ENCODE results near the gene KMT2C.
"Not testable (repeated sequence)": the region's sequence is repeated elsewhere in the genome, so short reads cannot be mapped to it uniquely, and the experiment has no call there.

The KMT2C gene

DNA sequence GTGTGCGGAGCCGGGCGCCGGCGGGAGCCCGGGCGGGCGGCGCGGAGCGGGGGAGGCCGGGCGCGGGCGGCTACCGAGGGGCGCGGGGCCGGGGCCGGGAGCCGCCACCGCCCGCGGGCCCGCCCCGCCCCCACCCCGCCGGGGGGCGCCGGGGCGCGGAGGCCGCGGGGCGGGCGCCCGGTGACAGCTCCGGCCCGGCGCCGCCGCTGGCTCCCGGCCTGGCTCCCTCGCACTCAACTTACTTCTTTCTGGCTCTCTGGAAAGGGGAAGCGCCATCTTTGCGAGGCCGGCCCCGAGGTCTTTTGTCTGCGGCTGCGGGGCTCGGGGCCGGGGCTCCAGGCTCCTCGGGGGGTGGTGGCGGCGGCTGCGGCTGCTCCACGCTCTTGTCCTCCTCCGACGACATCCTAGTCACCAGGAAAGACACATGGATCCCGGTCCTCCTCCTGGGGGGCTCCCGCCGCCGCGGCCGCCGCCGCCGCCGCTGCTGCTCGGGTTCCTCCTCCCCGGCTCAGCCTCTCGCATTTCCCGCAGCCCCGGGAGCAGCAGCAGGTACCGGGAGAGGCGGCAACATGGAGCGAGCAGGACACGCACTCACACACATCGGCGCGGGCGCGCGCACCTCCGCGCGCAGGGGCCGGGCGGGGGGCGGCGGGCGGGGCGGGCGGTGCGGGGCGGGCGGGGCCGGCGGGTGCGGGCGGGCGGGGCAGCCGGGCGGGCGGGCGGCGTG is at the start of gene KMT2C:
Gene KMT2C (minus strand): TSS at position 620 of the 727 bp plus-strand sequence. CDS start 217 bp downstream, at position 403.
- in situ Hi-C loops (cut with HindIII; ENCODE audit: low sequenced_read_pairs): no loop called here

DNA sequence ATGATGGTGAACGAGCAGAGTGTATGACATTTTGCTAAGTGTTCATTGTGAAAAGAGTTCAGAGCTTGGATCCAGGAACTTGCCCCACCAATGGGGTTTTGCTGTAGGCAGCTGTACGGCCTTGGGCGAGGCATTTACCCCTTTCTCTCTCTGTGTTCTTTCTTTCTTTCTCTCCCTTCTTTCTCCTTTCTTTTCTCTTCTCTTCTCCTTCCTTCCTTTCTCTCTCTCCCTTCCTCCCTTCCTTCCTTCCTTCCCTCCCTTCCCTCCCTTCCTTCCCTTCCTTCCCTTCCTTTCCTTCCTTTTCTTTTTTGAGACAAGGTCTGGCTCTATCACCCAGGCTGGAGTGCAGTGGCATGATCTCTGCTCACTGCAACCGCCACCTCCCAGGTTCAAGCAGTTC is 45.3 kb upstream of the KMT2C start:
- in situ Hi-C loops (cut with HindIII; ENCODE audit: low sequenced_read_pairs): no loop called here

DNA sequence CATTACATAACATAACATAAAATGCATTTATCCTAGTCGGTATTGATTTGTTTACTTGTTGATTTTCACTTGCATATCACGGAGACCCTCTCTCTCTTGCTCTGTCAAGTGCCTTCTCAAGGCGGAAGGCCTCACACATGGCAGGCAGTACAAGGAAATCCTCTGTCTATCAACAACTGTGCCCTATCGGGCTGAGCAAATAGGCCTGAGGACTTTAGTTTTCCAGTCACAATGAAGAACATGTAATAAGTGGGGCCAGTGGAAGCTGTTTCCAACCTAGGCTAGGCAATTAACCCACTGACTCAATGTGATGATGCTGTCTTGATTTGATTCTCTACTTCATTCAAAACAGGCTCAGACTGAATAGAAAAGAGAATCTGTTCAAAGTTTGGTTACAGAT is 44.9 kb upstream of the KMT2C start:
- in situ Hi-C loops (cut with HindIII; ENCODE audit: low sequenced_read_pairs): no loop called here

DNA sequence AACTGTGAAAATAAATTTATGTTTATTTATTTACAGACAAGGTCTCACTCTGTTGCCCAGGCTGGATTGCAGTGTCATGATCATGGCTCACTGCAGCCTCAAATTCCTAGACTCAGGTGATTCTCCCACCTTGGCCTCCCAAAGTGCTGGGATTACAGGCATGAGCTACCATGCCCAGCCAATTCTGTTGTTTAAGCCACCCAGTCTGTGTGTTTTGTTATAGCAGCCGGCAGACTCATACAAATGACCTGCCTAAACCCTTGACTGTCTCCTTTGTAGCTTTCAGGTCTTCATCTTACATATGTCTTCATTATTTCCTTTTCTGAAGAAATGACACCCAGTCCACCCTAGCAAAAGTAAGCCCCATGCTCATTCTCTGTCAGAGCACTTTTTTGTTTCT is 43.8 kb upstream of the KMT2C start:
- in situ Hi-C loops (cut with HindIII; ENCODE audit: low sequenced_read_pairs): no loop called here

DNA sequence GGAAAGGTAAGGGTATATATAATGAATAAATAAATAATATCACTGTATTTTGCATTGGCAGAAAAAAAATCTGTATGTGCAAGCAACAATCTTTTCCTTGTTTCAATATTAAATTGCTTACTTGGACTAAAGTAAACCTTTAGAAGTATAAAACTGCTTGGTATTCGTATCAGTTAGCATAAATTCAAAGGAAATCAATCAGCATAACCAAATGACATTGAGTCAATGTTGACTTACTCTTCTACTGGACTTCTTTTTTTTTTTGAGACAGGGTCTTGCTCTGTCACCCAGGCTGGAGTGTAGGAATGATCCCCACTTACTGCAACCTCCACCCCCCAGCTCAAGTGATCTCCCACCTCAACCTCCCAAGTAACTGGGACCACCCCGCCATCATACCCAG is 42.3 kb upstream of the KMT2C start:
- in situ Hi-C loops (cut with HindIII; ENCODE audit: low sequenced_read_pairs): no loop called here

DNA sequence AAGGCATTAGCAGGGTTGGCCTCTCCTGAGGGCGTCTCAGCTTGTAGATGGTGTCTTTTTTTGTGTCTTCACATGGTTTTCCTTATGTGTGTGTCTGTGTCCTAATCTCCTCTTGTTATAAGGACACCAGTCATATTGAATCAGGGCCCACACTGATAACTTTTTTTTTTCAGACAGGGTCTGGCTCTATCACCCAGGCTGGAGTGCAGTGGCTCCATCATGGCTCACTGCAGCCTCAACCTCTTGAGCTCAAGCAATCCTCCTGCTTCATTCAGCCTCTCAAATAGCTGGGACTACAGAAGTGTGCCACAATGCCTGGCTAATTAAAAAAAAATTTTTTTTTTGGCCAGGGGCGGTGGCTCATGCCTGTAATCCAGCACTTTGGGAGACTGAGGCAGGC is 41.3 kb upstream of the KMT2C start:
- in situ Hi-C loops (cut with HindIII; ENCODE audit: low sequenced_read_pairs): no loop called here

DNA sequence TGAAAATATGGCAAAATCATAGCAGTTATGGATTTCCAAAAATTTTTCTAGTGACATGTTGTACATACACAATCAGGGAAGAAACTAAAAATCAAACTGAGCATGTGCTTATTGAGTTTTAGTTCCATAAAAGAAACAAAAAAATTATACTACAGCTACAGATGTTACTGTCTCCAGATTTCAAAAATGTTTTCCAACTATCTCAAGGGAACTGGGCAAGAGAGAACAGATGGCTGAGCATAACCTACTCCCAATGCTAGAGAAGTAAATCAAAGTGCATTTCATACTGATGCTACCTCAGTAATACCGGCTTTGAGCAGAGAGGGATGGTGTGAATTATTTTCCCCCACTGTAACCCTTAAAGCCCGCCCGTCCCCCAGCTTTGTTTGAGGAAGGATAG is 40.7 kb upstream of the KMT2C start:
- in situ Hi-C loops (cut with HindIII; ENCODE audit: low sequenced_read_pairs): no loop called here

DNA sequence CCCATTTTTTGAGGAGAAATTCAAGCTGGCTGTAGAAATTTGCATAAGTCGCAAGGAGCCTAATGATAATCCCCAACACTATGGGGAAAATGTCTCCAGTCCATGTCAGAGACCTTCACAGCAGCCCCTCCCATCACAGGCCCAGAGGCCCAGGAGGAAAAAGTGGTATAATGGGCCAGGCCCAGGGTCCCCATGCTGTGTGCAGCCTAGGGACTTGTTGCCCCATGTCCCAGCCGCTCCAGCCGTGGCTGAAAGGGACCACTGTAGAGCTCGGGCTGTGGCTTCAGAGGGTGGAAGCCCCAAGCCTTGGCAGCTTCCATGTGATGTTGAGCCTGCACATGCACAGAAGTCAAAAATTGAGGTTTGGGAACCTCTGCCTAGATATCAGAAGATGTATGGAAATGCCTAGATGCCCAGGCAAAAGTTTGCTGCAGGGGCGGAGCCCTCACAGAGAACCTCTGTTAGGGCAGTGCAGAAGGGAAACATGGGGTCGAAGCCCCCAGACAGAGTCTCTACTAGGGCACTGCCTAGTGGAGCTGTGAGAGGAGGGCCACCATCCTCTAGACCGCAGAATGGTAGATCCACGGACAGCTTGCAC is 35.3 kb upstream of the KMT2C start:
- in situ Hi-C loops (cut with HindIII; ENCODE audit: low sequenced_read_pairs): not testable (repeated sequence)

DNA sequence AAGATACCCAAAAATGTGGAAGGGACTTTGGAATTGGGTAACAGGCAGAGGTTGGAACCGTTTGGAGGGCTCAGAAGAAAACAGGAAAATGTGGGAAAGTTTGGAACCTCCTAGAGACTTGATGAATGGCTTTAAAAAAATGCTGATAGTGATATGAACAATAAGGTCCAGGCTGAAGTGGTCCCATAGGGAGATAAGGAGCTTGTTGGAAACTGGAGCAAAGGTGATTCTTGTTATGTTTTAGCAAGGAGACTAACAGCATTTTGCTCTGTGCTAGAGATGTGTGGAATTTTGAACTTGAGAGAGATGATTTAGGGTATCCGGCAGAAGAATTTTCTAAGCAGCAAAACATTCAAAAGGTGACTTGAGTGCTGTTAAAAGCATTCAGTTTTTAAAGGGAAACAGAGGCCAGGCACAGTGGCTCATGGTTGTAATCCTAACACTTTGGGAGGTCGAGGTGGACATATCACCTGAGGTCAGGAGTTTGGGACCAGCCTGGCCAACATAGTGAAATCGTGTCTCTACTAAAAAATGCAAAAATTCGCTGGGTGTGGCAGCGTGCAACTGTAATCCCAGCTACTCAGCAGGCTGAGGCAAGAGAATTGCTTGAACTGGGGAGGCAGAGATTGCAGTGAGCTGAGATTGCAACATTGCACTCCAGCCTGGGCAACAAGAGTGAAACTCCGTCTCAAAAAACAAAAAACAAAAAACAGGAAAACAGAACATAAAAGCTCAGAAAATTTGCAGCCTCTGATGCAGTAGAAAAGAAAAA is 34.6 kb upstream of the KMT2C start:
- in situ Hi-C loops (cut with HindIII; ENCODE audit: low sequenced_read_pairs): not testable (repeated sequence)

DNA sequence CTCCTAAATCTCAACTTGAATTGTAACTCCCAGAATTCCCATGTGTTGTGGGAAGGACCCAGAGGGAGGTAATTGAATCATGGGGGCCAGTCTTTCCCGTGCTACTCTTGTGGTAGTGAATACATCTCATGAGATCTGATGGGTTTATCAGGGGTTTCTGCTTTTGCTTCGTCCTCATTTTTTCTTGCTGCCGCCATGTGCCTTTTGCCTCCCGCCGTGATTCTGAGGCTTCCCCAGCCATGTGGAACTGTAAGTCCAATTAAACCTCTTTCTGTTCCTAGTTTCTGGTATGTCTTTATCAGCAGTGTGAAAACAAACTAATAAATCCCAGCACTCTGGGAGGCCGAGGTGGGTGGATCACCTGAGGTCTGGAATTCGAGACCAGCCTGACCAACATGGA is 33.8 kb upstream of the KMT2C start:
- in situ Hi-C loops (cut with HindIII; ENCODE audit: low sequenced_read_pairs): not testable (repeated sequence)

DNA sequence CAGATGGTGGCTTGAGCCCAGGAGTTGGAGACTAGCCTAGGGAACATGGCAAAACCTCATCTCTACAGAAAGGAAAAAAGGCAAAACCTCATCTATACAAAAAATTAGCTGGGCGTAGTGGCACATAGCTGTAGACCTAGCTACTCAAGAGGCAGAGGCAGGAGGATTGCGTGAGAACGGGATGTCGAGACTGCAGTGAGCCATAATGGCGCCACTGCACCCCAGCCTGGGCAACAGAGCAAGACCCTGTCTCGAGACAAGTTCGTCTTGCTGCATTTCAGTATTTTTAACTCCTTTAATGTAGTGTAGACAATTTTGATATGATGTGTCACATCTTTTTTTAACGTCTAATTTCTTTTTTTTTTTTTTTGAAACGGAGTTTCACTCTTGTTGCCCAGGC is 31.4 kb upstream of the KMT2C start:
- in situ Hi-C loops (cut with HindIII; ENCODE audit: low sequenced_read_pairs): no loop called here

DNA sequence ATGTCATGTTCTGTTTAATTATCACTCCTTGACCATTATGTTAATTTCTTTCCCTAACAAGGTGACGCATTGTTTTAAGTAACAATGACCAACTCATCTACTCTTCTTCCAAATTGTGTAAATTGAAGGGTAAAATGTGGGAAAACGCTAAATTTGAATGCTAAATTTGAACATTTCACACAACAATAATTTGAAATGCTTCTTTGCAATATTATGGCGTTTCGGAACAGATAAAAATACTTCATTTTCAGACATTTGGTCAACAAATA is 29.2 kb upstream of the KMT2C start:
- in situ Hi-C loops (cut with HindIII; ENCODE audit: low sequenced_read_pairs): no loop called here

DNA sequence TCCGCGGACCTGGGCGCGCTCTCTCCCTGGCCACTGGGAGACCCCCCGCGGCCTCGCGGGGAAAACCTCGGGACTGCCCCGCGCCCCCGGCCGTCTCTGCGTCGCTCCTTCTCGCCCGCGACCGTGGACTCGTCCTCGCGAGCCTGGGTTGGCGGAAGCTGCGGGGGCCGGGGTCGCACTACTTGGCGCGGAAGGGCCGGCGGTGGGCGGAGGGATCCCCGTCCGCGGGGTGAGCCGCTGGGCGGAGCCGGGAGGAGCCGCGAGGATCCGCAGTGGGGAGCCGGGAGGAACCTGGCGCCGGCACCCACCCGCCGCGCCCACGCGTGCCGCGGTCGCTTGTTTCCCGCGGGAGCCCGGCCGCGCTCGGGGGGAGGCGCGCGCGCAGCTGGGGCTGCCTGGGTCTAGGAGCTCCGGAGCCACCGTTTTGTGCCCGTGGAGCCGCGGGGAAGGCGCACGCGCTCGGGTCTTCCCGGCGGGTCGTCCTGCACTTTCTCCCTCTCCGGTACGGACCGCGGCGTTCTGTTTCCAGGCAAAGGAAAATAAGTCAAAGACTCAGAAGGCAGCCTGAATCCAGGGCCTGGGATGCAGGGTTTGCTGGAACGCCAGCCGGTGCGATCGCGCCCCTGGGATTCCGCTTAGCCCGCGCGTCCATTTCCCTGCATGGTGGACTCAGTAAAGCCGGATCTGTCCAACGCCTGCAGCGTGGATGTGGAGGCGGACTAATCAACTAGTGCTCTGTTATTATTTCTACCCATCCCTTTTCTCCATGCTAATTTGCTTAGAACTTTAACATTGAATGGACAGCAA is 28.7 kb upstream of the KMT2C start:
- in situ Hi-C loops (cut with HindIII; ENCODE audit: low sequenced_read_pairs): no loop called here

DNA sequence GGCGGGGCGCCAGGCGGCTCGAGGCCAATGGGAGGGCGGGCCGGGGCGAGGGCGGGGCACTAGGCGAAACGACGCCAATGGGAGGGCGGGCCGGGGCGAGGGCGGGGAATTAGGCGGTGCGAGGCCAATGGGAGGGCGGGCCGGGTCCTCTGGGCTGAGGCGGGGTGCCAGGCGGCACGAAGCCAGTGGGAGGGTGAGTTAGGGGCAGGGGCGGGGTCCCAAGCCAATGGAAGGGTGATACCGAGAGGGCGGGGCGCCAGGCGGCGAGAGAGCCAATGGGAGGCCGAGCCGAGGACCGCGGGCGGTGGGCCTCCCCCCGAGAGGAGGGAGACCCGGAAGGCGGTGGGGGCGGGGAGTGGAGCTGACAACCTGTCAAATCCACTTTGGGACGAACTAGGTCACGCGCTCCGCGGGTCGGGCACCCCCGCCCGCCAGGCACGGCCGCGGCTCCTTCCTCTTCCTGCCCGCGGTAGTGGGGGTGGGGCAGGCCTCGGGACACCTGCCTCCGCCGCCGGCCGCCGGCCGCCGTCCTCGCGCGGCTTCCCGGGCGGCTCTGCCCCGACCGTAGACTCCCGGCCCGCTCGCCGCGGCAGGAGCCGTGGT is 28.0 kb upstream of the KMT2C start:
- in situ Hi-C loops (cut with HindIII; ENCODE audit: low sequenced_read_pairs): no loop called here

DNA sequence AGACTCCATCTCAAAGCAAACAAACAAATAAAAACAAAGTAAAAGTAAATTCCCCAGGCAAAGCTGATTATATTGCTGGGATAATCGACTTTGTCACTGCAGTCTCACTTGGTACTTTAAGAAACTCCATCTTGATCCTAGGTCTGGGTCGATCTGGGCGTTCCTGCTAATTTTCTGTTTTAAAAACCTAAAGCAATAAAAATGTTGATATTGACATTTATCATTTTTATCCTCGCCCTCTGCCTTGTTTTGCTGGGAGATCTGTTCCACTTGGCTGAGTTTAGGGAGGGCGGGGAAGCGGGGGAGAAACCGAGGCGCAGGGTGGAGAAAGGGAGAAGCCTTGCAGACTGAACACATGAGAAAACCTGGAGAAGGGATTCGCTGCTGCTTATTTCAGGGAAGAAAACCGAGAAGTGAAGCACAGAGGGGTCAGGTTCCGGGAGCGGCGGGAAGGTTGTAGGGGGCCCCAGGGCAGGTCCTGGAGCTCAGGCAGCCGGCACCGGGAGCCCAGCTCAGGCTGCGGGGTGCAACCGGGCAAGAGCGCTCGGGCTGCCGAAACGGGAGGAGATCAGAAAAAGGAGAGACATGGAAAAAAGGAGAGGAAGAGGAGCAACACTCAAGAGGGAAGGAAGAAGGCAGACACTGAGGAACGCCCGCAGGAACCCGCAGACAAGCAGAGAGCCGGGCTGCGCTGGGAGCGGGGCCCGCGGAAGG is 27.3 kb upstream of the KMT2C start:
- in situ Hi-C loops (cut with HindIII; ENCODE audit: low sequenced_read_pairs): no loop called here

DNA sequence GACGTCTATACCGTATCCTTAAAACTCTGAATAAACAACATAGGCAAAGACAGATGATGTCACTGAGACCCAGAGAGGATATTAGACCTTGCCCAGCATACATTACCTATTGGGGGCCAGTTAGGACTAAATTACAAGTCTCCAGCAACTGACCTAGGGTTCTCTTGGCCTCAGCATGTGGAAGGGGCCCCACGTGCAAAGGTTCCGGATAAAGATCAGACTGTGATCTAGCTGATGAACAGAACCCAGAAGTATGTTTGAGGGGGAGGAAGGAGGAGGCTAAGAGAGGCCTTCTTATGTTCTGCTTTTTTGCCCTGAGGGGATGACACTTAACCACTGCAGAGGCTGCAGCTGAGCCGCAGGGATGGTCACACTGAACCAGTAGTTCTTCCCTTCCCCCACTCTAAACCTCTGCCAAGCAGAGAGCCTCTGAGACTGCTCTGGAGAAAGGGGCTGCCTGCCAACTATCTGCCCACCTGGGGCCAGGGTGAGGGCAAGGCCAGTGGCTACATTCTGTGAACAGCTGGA is 24.0 kb upstream of the KMT2C start:
- in situ Hi-C loops (cut with HindIII; ENCODE audit: low sequenced_read_pairs): no loop called here

DNA sequence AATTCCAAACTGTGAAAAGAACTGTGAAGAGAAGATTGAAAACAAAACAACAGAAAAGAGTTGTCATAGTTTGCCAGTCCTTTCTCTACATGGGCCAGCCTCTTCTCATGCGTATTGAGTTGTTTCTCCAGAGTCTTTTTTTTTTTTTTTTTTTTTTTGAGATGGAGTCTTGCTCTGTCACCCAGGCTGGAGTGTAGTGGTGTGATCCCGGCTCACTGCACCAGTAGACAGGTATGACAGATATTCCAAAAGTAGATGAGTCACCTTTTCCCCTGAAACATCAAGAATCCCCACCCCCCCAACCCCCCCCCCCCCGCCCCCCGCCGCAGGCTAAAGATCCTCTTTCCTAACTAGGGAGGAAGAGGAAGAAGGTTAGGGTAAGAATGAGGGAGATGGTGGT is 15.6 kb upstream of the KMT2C start:
- in situ Hi-C loops (cut with HindIII; ENCODE audit: low sequenced_read_pairs): no loop called here

DNA sequence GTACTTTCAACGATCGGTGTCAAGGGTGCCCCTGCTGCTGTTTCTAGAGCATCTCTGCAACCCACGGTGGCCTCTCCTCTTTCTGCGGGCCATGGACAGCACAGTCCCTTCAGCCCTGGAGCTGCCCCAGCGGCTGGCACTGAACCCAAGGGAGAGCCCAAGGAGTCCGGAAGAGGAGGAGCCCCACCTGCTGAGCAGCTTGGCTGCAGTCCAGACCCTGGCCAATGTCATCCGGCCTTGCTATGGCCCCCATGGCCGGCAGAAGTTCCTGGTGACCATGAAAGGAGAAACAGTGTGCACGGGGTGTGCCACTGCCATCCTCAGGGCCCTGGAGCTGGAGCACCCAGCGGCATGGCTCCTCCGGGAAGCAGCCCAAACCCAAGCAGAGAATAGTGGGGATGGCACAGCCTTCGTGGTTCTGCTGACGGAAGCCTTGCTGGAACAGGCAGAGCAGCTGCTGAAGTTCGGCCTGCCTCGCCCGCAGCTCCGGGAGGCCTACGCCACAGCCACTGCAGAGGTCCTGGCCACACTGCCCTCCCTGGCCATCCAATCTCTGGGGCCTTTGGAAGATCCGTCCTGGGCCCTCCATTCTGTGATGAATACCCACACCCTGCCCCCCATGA is 9.7 kb upstream of the KMT2C start:
- in situ Hi-C loops (cut with HindIII; ENCODE audit: low sequenced_read_pairs): not testable (repeated sequence)

DNA sequence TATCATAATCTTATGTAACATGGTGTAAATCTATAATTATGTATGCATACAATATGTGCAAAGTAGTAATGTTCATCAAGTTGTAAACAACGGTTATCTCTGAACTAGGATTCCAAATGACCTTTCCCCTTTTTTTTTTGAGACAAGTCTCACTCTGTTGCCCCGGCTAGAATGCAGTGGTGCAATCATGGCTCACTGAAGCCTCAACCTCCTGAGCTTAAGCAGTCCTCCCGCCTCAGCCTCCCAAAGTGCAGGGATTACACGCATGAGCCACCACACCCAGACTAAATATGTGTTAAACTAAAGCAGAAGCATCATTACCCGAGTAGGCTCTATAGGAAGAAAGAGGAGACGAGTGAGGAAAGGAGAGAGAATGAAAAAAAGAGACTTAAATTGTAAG is 7.8 kb upstream of the KMT2C start:
- in situ Hi-C loops (cut with HindIII; ENCODE audit: low sequenced_read_pairs): no loop called here

DNA sequence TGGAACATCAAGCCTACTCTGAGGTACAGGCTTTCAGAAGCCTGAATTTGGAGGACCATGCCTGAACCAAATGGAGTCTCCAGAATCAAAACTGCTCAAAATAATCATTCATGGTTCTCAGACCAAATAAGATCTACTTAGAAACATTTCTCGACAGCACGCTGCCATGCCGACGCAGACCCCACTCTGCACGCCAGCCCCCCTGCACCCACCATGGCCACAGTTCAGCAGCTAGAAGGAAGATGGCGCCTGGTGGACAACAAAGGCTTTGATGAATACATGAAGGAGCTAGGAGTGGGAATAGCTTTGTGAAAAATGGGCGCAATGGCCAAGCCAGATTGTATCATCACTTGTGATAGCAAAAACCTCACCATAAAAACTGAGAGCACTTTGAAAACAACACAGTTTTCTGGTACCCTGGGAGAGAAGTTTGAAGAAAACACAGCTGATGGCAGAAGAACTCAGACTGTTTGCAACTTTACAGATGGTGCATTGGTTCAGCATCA is 6.6 kb upstream of the KMT2C start:
- in situ Hi-C loops (cut with HindIII; ENCODE audit: low sequenced_read_pairs): no loop called here

Data from endothelial cell of hepatic sinusoid (primary cell).